Keratinocyte (primary cell): ENCODE data around the gene ANGPTL8. TPM values are rescaled to one million over a fixed set of nuclear protein-coding genes. Genes with fewer than 3 reads are reported as not detected.

Experiments
- DNase-seq: peaks from one replicate; pipeline ENCODE4 v3.0.0-alpha.2; 2011; ENCODE audit warnings: low read depth, missing footprints, low spot score
- FAIRE-seq: peaks from 2 replicates; lab custom pipeline; 2011; peaks lifted over from hg19 to GRCh38; lab: Jason Lieb, UNC
- H2AFZ ChIP-seq: 2 replicates; pipeline ENCODE4 v1.6.0; 2012; ENCODE audit warnings: low read length, control low read depth, inconsistent platforms; ENCODE audit not compliant: control insufficient read depth
- H3K27ac ChIP-seq: 2 replicates; pipeline ENCODE4 v1.5.1; 2011; ENCODE audit warnings: low read length; ENCODE audit not compliant: control insufficient read depth, insufficient read depth
- H3K27me3 ChIP-seq: 3 replicates; pipeline ENCODE4 v1.6.0; 2011; ENCODE audit warnings: low read length; ENCODE audit not compliant: control insufficient read depth, insufficient read depth; ENCODE audit errors: extremely low read depth
- H3K36me3 ChIP-seq, 2 experiments: 2 replicates in 1 of 2; 3 replicates in 1 of 2; pipeline ENCODE4 v1.5.1; 2011; ENCODE audit warnings: low read length in 2 of 2, mild to moderate bottlenecking in 1 of 2; ENCODE audit not compliant: control insufficient read depth in 2 of 2, insufficient read depth in 2 of 2; ENCODE audit errors: extremely low read depth in 1 of 2
- H3K4me1 ChIP-seq: 3 replicates; pipeline ENCODE4 v1.5.1; 2011; ENCODE audit warnings: low read length; ENCODE audit not compliant: control insufficient read depth, insufficient read depth; ENCODE audit errors: extremely low read depth
- H3K4me2 ChIP-seq: 3 replicates; pipeline ENCODE4 v1.6.0; 2011; ENCODE audit warnings: low read depth, low read length; ENCODE audit not compliant: control insufficient read depth, insufficient read depth; ENCODE audit errors: extremely low read depth
- H3K4me3 ChIP-seq, 3 experiments: fragments of 200-600 bp in 1 of 3; sonication (generic) in 1 of 3; 2 replicates in 2 of 3; 3 replicates in 1 of 3; pipeline ENCODE4 v1.5.1; 2011 to 2016; ENCODE audit warnings: low read length in 3 of 3, mild to moderate bottlenecking in 3 of 3, control low read depth in 2 of 3, inconsistent platforms in 1 of 3, low read depth in 1 of 3, mixed read lengths in 1 of 3, mixed run types in 1 of 3, moderate library complexity in 1 of 3; ENCODE audit not compliant: control insufficient read depth in 2 of 3, insufficient read depth in 2 of 3; ENCODE audit errors: extremely low read depth in 1 of 3
- H3K79me2 ChIP-seq: 2 replicates; pipeline ENCODE4 v1.6.0; 2012; ENCODE audit warnings: low read length; ENCODE audit not compliant: control insufficient read depth, insufficient read depth
- H3K9ac ChIP-seq: 3 replicates; pipeline ENCODE4 v1.6.0; 2011; ENCODE audit warnings: low read length; ENCODE audit not compliant: control insufficient read depth, insufficient read depth; ENCODE audit errors: extremely low read depth
- H3K9me1 ChIP-seq: 3 replicates; pipeline ENCODE4 v1.6.0; 2011; ENCODE audit warnings: low read length; ENCODE audit not compliant: control insufficient read depth, insufficient read depth; ENCODE audit errors: extremely low read depth
- H3K9me3 ChIP-seq: 2 replicates; pipeline ENCODE4 v1.5.1; 2012; ENCODE audit warnings: low read depth, low read length; ENCODE audit not compliant: control insufficient read depth
- H4K20me1 ChIP-seq: 3 replicates; pipeline ENCODE4 v1.6.0; 2011; ENCODE audit warnings: low read length; ENCODE audit not compliant: control insufficient read depth, insufficient read depth; ENCODE audit errors: extremely low read depth
- CTCF ChIP-seq, 3 experiments: IDR thresholded peaks in 1 of 3; conservative IDR thresholded peaks in 1 of 3; optimal IDR thresholded peaks in 1 of 3; 2 replicates in 2 of 3; 3 replicates in 1 of 3; pipeline versions ENCODE3 to v1.5.1; 2011; ENCODE audit warnings: low read length in 3 of 3, mild to moderate bottlenecking in 3 of 3, moderate library complexity in 2 of 3, control low read depth in 1 of 3, inconsistent platforms in 1 of 3; ENCODE audit not compliant: insufficient read depth in 2 of 3; ENCODE audit errors: extremely low read depth in 1 of 3
- EZH2 ChIP-seq: IDR thresholded peaks from one replicate; pipeline ENCODE4 v1.6.1; 2012; ENCODE audit warnings: inconsistent platforms, mild to moderate bottlenecking, low read length, moderate library complexity
- dilution Hi-C: fragments of 300-500 bp; cut with MboI; formaldehyde crosslinking; loops from one replicate; pipeline ENCODE4 v1.7.0; 2020; ENCODE audit warnings: low sequenced_read_pairs; ENCODE audit not compliant: extremely low pct_ligation_motif_present
- polyA plus RNA-seq, 5 experiments: library from polyadenylated mRNA; depleted of rRNA in 3 of 5; stranded (reverse) in 3 of 5; stranded (forward) in 1 of 5; unstranded in 1 of 5; fragments of >200 nt; gene quantifications; 1 replicate in 1 of 5; 2 replicates in 3 of 5; 3 replicates in 1 of 5; pipeline versions ENCODE4 v1.2.1 to v1.2.3, GENCODE V29; 2011 to 2012; ENCODE audit warnings: missing spikeins in 2 of 5, low read depth in 1 of 5, low replicate concordance in 1 of 5

The ANGPTL8 gene
- polyA plus RNA-seq, 1 donor (not counting 4 experiments of a cell fraction or from before 2014, with no cell fraction given): 0.18 TPM

GRCh38 chr19:11263726-11264125, 24.3 kb downstream of the ANGPTL8 start:
- TF ChIP-seq EZH2: no peak
- TF ChIP-seq CTCF (optimal IDR thresholded peaks at IDR 0.05 in 1 of 3, IDR thresholded peaks at IDR 0.05 in 1 of 3, conservative IDR thresholded peaks at IDR 0.05 in 1 of 3; ENCODE audit: extremely low read depth in 1 of 3, insufficient read depth in 2 of 3, low read length in 3 of 3): no peak
- Histone ChIP-seq H3K9me1 (no peaks in the 10 kb centered on the region), H3K27ac (no peak overlapping the region), H3K4me3 (no peak overlapping the region), H3K4me2 (no peak overlapping the region), H3K27me3 (no peaks in the 10 kb centered on the region), H3K36me3 (no peaks in the 10 kb centered on the region), H3K9me3 (no peaks in the 10 kb centered on the region), H4K20me1 (no peaks in the 10 kb centered on the region), H3K79me2 (no peaks in the 10 kb centered on the region), H3K9ac (no peak overlapping the region), H2AFZ (no peak overlapping the region), H3K4me1 (peaks cover 22% of the 10 kb centered on the region)
- no peak for DNase-seq
- dilution Hi-C loops: no loop called here
- no peak for FAIRE-seq

GRCh38 chr19:11264452-11265176, 25.2 kb downstream of the ANGPTL8 start:
- dilution Hi-C loops: no loop called here
- H4K20me1 ChIP-seq: no peaks in the 10 kb centered on the region
- no peaks in the 10 kb centered on the region for H3K36me3 ChIP-seq
- H3K4me3 ChIP-seq: no peak overlapping the region
- H3K9me3 ChIP-seq: no peaks in the 10 kb centered on the region
- H3K9me1 ChIP-seq: no peaks in the 10 kb centered on the region
- peaks cover 31% of the 10 kb centered on the region for H3K4me1 ChIP-seq
- H3K79me2 ChIP-seq: no peaks in the 10 kb centered on the region
- H3K4me2 ChIP-seq: no peak overlapping the region
- peak; percentile 77 for FAIRE-seq
- TF ChIP-seq EZH2 (no peak), CTCF (optimal IDR thresholded peaks at IDR 0.05 in 1 of 3, IDR thresholded peaks at IDR 0.05 in 1 of 3, conservative IDR thresholded peaks at IDR 0.05 in 1 of 3; ENCODE audit: extremely low read depth in 1 of 3, insufficient read depth in 2 of 3, low read length in 3 of 3) (no peak)
- no peak overlapping the region for H3K27ac ChIP-seq
- H3K27me3 ChIP-seq: no peaks in the 10 kb centered on the region
- DNase-seq: no peak
- peak overlapping the region; percentile 52 for H2AFZ ChIP-seq
- no peak overlapping the region for H3K9ac ChIP-seq
